ENCODE results near the gene KLHL15. TPM values are rescaled to one million over a fixed set of nuclear protein-coding genes. Genes with fewer than 3 reads are reported as not detected.
A peak's percentile ranks its signal among the peaks of the same experiment; 100 is the strongest.

Gene KLHL15
- total and polyA plus RNA-seq, 2 of the 13 experiments (the other 11 are each of a cell fraction or from before 2014, with no cell fraction given), result 2.8 to 5.5 TPM

DNA sequence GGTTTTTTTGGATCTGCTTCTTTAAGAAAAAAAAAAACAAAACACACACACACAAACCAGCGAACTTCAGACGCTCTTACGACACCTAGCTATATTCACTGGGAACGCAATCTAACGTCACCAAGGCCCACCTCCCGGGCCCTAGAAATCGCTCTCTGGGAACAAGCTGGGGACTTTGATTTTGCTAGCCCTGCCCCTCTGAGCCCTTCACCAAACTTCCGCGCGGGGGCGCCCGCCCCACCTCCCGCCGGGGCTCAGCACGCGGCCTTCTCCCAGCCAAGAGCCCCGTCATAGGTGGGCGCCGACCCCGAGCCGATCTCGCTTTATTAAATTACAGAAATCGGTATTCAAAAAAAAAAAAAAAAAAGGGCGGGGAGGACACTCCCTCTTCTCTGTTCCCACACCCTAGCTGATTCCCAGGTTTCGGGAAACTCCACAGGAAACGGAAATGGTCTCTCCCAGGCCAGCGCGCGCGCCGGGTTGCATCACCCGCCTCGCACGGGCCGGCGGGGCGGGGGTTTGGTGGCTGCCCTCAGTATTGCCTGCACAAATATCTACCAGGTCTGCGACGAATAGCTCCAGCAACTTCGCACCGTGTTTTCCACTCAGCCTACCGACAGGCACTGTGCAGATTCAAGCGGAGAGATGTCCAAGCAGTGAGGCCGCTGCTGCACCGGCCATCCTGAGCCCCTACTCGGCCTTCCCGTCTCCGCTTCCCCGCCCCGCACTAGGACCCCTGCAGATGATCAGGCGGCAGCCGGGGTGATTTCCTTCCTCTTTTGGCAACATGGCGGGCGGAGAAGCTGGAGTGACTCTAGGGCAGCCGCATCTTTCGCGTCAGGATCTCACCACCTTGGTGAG is 27.4 kb upstream of the KLHL15 start, which contains the start of gene EIF2S3 (continued):
- TF ChIP-seq, protein P1, sequence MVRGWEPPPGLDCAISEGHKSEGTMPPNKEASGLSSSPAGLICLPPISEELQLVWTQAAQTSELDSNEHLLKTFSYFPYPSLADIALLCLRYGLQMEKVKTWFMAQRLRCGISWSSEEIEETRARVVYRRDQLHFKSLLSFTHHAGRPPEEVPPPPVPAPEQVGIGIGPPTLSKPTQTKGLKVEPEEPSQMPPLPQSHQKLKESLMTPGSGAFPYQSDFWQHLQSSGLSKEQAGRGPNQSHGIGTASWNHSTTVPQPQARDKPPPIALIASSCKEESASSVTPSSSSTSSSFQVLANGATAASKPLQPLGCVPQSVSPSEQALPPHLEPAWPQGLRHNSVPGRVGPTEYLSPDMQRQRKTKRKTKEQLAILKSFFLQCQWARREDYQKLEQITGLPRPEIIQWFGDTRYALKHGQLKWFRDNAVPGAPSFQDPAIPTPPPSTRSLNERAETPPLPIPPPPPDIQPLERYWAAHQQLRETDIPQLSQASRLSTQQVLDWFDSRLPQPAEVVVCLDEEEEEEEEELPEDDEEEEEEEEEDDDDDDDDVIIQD (CRISPR knock-in tag; IDR thresholded peaks at IDR 0.05; ENCODE audit: low read depth), result no peak
- no peak for TF ChIP-seq CENPX (CRISPR knock-in tag; IDR thresholded peaks at IDR 0.05)
- TF ChIP-seq, protein P2, sequence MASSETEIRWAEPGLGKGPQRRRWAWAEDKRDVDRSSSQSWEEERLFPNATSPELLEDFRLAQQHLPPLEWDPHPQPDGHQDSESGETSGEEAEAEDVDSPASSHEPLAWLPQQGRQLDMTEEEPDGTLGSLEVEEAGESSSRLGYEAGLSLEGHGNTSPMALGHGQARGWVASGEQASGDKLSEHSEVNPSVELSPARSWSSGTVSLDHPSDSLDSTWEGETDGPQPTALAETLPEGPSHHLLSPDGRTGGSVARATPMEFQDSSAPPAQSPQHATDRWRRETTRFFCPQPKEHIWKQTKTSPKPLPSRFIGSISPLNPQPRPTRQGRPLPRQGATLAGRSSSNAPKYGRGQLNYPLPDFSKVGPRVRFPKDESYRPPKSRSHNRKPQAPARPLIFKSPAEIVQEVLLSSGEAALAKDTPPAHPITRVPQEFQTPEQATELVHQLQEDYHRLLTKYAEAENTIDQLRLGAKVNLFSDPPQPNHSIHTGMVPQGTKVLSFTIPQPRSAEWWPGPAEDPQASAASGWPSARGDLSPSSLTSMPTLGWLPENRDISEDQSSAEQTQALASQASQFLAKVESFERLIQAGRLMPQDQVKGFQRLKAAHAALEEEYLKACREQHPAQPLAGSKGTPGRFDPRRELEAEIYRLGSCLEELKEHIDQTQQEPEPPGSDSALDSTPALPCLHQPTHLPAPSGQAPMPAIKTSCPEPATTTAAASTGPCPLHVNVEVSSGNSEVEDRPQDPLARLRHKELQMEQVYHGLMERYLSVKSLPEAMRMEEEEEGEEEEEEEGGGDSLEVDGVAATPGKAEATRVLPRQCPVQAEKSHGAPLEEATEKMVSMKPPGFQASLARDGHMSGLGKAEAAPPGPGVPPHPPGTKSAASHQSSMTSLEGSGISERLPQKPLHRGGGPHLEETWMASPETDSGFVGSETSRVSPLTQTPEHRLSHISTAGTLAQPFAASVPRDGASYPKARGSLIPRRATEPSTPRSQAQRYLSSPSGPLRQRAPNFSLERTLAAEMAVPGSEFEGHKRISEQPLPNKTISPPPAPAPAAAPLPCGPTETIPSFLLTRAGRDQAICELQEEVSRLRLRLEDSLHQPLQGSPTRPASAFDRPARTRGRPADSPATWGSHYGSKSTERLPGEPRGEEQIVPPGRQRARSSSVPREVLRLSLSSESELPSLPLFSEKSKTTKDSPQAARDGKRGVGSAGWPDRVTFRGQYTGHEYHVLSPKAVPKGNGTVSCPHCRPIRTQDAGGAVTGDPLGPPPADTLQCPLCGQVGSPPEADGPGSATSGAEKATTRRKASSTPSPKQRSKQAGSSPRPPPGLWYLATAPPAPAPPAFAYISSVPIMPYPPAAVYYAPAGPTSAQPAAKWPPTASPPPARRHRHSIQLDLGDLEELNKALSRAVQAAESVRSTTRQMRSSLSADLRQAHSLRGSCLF (CRISPR knock-in tag; IDR thresholded peaks at IDR 0.05; ENCODE audit: borderline replicate concordance), result no peak
- TF ChIP-seq ZNF674 (CRISPR knock-in tag; IDR thresholded peaks at IDR 0.05; ENCODE audit: low read depth), result no peak
- no peak for TF ChIP-seq ZNF263 (CRISPR knock-in tag; IDR thresholded peaks at IDR 0.05)
- 0 out of 2 replicates have a peak, but pooled peaks have one; percentile 26 for TF ChIP-seq ZNF761 (CRISPR knock-in tag; conservative IDR thresholded peaks at IDR 0.05)
- TF ChIP-seq, protein P3, sequence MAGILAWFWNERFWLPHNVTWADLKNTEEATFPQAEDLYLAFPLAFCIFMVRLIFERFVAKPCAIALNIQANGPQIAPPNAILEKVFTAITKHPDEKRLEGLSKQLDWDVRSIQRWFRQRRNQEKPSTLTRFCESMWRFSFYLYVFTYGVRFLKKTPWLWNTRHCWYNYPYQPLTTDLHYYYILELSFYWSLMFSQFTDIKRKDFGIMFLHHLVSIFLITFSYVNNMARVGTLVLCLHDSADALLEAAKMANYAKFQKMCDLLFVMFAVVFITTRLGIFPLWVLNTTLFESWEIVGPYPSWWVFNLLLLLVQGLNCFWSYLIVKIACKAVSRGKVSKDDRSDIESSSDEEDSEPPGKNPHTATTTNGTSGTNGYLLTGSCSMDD (CRISPR knock-in tag; IDR thresholded peaks at IDR 0.05), result no peak
- TF ChIP-seq CEBPB (IDR thresholded peaks at IDR 0.05; ENCODE audit: borderline replicate concordance, low read depth, low read length), result peak; percentile 91
- TF ChIP-seq, protein P4, sequence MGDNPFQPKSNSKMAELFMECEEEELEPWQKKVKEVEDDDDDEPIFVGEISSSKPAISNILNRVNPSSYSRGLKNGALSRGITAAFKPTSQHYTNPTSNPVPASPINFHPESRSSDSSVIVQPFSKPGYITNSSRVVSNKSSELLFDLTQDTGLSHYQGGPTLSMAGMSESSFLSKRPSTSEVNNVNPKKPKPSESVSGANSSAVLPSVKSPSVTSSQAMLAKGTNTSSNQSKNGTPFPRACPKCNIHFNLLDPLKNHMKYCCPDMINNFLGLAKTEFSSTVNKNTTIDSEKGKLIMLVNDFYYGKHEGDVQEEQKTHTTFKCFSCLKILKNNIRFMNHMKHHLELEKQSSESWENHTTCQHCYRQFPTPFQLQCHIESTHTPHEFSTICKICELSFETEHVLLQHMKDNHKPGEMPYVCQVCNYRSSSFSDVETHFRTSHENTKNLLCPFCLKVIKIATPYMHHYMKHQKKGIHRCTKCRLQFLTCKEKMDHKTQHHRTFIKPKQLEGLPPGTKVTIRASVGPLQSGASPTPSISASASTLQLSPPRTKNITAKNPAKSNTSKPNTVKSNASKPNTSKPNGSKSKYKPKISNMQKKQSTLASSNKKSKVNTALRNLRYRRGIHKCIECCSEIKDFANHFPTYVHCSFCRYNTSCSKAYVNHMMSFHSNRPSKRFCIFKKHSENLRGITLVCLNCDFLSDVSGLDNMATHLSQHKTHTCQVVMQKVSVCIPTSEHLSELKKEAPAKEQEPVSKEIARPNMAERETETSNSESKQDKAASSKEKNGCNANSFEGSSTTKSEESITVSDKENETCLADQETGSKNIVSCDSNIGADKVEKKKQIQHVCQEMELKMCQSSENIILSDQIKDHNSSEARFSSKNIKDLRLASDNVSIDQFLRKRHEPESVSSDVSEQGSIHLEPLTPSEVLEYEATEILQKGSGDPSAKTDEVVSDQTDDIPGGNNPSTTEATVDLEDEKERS (CRISPR knock-in tag; IDR thresholded peaks at IDR 0.05), result no peak
- TF ChIP-seq ZBTB7B (CRISPR knock-in tag; IDR thresholded peaks at IDR 0.05), result no peak
- TF ChIP-seq, protein P5, sequence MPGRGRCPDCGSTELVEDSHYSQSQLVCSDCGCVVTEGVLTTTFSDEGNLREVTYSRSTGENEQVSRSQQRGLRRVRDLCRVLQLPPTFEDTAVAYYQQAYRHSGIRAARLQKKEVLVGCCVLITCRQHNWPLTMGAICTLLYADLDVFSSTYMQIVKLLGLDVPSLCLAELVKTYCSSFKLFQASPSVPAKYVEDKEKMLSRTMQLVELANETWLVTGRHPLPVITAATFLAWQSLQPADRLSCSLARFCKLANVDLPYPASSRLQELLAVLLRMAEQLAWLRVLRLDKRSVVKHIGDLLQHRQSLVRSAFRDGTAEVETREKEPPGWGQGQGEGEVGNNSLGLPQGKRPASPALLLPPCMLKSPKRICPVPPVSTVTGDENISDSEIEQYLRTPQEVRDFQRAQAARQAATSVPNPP (CRISPR knock-in tag; IDR thresholded peaks at IDR 0.05), result 0 out of 2 replicates have a peak, but pooled peaks have one; percentile 31
- TF ChIP-seq AGO2 (optimal IDR thresholded peaks at IDR 0.05; ENCODE audit: low read depth, low read length), result peak; percentile 15
- TF ChIP-seq HNRNPLL (IDR thresholded peaks at IDR 0.05; ENCODE audit: low read depth, low read length, poor library complexity, severe bottlenecking), result no peak

Data from HepG2 (cell line).